Immature natural killer cell (primary cell): ENCODE results near the gene GALNT15. TPM values are rescaled to one million over a fixed set of nuclear protein-coding genes. Genes with fewer than 3 reads are reported as not detected.

Experiments used
- DNase-seq, 3 donors: peaks; one replicate each; pipeline ENCODE4 v3.0.0; 2022; ENCODE audit warnings: mixed read lengths in 1 of 3
- H3K27ac Mint-ChIP-seq, 6 donors: one replicate each; pipeline ENCODE4 v1.8.0; 2020; ENCODE audit warnings: mixed read lengths in 6 of 6, mild to moderate bottlenecking in 5 of 6, inconsistent platforms in 4 of 6, moderate library complexity in 3 of 6
- H3K27me3 Mint-ChIP-seq, 3 donors: one replicate each; pipeline ENCODE4 v1.8.0; 2020 to 2021; ENCODE audit warnings: low read depth in 3 of 3, mild to moderate bottlenecking in 3 of 3, mixed read lengths in 3 of 3, moderate library complexity in 3 of 3, inconsistent platforms in 1 of 3
- H3K36me3 Mint-ChIP-seq, 3 donors: one replicate each; pipeline ENCODE4 v1.8.0; 2020; ENCODE audit warnings: mixed read lengths in 3 of 3, inconsistent platforms in 2 of 3, mild to moderate bottlenecking in 2 of 3
- H3K4me1 Mint-ChIP-seq, 2 donors: one replicate each; pipeline ENCODE4 v1.8.0; 2020; ENCODE audit warnings: inconsistent platforms in 2 of 2, mild to moderate bottlenecking in 2 of 2, mixed read lengths in 2 of 2, moderate library complexity in 1 of 2
- H3K4me3 Mint-ChIP-seq, 5 donors: one replicate each; pipeline ENCODE4 v1.8.0; 2020; ENCODE audit warnings: mild to moderate bottlenecking in 5 of 5, mixed read lengths in 5 of 5, inconsistent platforms in 3 of 5, moderate library complexity in 3 of 5
- H3K9me3 Mint-ChIP-seq, 6 donors: one replicate each; pipeline ENCODE4 v1.8.0; 2020; ENCODE audit warnings: mild to moderate bottlenecking in 6 of 6, mixed read lengths in 6 of 6, inconsistent platforms in 4 of 6, moderate library complexity in 3 of 6
- polyA plus RNA-seq, 3 donors: library from polyadenylated mRNA; unstranded; fragments of 300-500 nt; fragmentation: Illumina TruSeq; gene quantifications; one replicate each; pipeline ENCODE4 v1.2.3, GENCODE V29; 2021

Gene GALNT15
- polyA plus RNA-seq, 3 donors from 2014 or later: not detected

DNA sequence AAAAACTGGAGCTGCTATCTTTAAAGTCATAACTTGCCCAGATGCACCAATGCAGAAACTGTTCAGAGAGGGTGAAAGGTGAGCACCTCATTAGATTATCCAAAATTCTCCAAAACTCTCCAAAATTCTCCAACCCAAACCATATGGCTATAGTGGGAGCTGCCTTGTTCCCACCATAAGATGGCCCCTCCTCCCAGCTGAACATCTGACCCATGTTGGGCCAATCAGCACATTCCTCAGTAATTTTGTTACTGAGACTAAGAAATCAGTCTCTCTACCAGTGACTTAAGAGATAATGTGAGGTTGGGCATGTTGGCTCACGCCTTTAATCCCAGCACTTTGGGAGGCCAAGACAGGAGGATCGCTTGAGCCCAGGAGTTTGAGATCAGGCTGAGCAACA, 57.5 kb downstream of the GALNT15 start:
- Mint-ChIP-seq H3K27ac (no peak overlapping the region), H3K4me1 (no peaks in the 10 kb centered on the region), H3K27me3 (peaks cover 0 to 8% (median 5%) of the 10 kb centered on the region in 3 donors), H3K4me3 (no peak overlapping the region), H3K9me3 (no peaks in the 10 kb centered on the region), H3K36me3 (no peaks in the 10 kb centered on the region)
- DNase-seq: no peak

DNA sequence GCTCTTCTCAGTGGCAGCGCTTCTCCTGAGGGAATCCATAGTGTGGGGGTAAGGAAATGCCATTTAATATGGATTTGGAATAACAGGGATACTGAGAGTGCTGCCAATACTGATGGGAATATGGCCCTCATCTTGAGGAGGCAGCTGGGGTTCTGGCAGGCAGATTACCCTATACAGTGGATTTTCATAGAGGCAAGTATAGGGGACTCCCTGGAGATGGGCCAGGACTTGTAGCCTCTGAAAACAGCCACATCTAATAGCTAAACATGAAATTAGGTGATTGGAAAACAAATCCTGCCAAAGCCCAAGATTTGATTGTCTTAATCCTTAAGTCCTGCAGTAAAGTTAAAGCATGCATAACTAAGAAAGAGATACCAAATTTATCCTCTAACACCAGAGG, 59.3 kb downstream of the GALNT15 start:
- Mint-ChIP-seq H3K4me3 (no peak overlapping the region), H3K27ac (no peak overlapping the region), H3K27me3 (peaks cover 2 to 8% (median 5%) of the 10 kb centered on the region in 3 donors), H3K4me1 (no peaks in the 10 kb centered on the region), H3K9me3 (no peaks in the 10 kb centered on the region), H3K36me3 (no peaks in the 10 kb centered on the region)
- no peak for DNase-seq

DNA sequence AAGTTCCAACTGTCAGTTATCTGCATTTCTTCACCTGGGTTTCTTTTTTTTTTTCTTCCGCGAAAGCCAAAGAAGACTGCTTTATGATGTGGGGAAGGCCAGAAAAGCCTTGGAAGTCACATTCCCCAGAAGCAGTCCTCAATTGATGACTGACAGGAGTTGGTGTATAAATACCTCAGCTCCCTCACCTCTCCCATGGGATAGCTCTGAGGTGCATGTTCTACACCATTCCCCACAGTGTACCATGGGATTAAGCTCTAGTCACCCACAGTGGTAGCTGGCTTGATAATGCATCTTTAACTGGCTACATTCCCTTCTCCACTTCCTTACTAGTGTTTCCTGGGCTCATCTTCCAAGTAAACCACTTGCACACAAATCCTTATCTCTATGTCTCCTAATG, 59.8 kb downstream of the GALNT15 start:
- H3K4me1 Mint-ChIP-seq: no peaks in the 10 kb centered on the region
- DNase-seq: no peak

GRCh38 chr3:16236030-16236639, 61.7 kb downstream of the GALNT15 start:
- H3K4me1 Mint-ChIP-seq: no peaks in the 10 kb centered on the region
- peaks cover 0 to 4% (median 2%) of the 10 kb centered on the region in 3 donors for H3K27me3 Mint-ChIP-seq
- H3K36me3 Mint-ChIP-seq: peaks cover 0 to 3% (median 0%) of the 10 kb centered on the region in 3 donors
- no peaks in the 10 kb centered on the region for H3K9me3 Mint-ChIP-seq
- DNase-seq: no peak
- H3K4me3 Mint-ChIP-seq: no peak overlapping the region
- H3K27ac Mint-ChIP-seq: no peak overlapping the region

More for the DNA sequence above, 59.8 kb downstream of the GALNT15 start:
- H3K4me3 Mint-ChIP-seq: no peak overlapping the region
- no peaks in the 10 kb centered on the region for H3K9me3 Mint-ChIP-seq
- H3K36me3 Mint-ChIP-seq: no peaks in the 10 kb centered on the region
- H3K27me3 Mint-ChIP-seq: peaks cover 2 to 8% (median 5%) of the 10 kb centered on the region in 3 donors
- no peak overlapping the region for H3K27ac Mint-ChIP-seq

GRCh38 chr3:16236856-16237393, 62.4 kb downstream of the GALNT15 start:
- no peak overlapping the region for H3K4me3 Mint-ChIP-seq
- DNase-seq: no peak

GRCh38 chr3:16239086-16239770, 64.7 kb downstream of the GALNT15 start:
- Mint-ChIP-seq H3K4me1 (no peaks in the 10 kb centered on the region), H3K27me3 (peaks cover 0 to 2% (median 2%) of the 10 kb centered on the region in 3 donors), H3K4me3 (no peak overlapping the region), H3K36me3 (peaks cover 0 to 3% (median 0%) of the 10 kb centered on the region in 3 donors), H3K27ac (no peak overlapping the region), H3K9me3 (no peaks in the 10 kb centered on the region)
- no peak for DNase-seq

More at GRCh38 chr3:16236856-16237393, 62.4 kb downstream of the GALNT15 start:
- H3K9me3 Mint-ChIP-seq: no peaks in the 10 kb centered on the region
- no peaks in the 10 kb centered on the region for H3K4me1 Mint-ChIP-seq
- H3K27me3 Mint-ChIP-seq: peaks cover 0 to 3% (median 2%) of the 10 kb centered on the region in 3 donors
- no peak overlapping the region for H3K27ac Mint-ChIP-seq
- H3K36me3 Mint-ChIP-seq: peaks cover 0 to 3% (median 0%) of the 10 kb centered on the region in 3 donors

DNA sequence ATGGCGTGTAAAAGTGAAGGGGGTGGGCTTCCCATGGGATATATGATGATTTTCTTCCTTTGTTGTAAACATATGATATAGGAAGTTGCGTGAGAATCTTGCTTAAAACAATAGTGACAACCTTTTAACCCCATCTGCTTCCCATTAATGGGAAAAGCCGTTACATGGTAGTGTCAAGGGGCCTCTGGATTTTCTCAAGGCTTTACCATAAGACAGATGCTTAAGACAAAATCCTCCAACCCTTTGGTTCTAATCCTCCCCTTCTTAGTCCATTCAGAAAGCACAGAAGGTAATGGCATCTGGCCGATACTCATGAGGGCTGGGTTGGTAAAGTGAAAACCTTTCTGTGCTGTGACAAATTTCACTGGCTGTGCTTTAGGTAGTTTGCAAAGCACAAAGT, 65.3 kb downstream of the GALNT15 start:
- no peaks in the 10 kb centered on the region for H3K9me3 Mint-ChIP-seq
- H3K4me1 Mint-ChIP-seq: no peaks in the 10 kb centered on the region
- no peak overlapping the region for H3K27ac Mint-ChIP-seq
- H3K36me3 Mint-ChIP-seq: peaks cover 0 to 3% (median 0%) of the 10 kb centered on the region in 3 donors
- H3K4me3 Mint-ChIP-seq: no peak overlapping the region
- H3K27me3 Mint-ChIP-seq: peaks cover 0 to 2% (median 2%) of the 10 kb centered on the region in 3 donors
- DNase-seq: no peak

DNA sequence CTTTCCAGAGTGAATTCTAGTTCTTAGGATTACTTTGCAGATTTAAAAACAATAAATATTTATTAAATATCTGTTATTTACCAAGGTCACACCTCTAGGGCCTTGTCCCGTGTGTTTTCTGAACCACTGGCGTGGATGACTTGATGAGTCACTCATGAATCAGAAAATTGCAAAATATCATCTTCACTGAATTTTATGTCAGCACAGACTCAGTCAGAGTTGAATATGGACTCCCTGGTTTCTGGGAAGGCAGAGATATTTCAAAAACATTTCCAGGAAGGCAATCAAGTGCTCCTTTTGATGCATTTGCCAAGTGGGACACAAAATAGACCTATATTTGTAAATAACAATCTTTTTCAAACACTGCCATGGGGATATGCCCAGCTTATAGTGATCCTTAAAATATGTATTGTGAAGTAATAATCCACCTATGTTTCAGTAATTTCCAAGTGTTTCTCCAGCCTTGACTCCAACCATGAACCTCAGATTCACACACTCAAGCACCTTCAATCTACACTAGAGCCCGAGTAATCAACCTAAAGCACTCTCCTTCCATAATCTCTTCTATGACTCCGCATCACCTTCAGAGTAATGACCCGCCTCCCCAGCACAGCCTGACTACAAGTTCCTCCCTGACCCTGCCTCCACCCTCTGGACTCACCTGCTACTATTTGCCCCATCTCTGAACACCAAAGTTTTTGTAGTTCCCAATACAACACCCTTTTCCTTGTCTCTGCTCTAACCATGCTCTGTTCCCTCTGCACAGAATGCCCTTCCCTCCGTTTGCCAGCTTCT, 65.9 kb downstream of the GALNT15 start:
- H3K27ac Mint-ChIP-seq: peak overlapping the region in 1 of 6 donors; percentile 17
- H3K9me3 Mint-ChIP-seq: no peaks in the 10 kb centered on the region
- no peaks in the 10 kb centered on the region for H3K4me1 Mint-ChIP-seq
- peaks cover 0 to 3% (median 0%) of the 10 kb centered on the region in 3 donors for H3K36me3 Mint-ChIP-seq
- peaks cover 0 to 2% (median 2%) of the 10 kb centered on the region in 3 donors for H3K27me3 Mint-ChIP-seq
- DNase-seq: no peak
- no peak overlapping the region for H3K4me3 Mint-ChIP-seq

DNA sequence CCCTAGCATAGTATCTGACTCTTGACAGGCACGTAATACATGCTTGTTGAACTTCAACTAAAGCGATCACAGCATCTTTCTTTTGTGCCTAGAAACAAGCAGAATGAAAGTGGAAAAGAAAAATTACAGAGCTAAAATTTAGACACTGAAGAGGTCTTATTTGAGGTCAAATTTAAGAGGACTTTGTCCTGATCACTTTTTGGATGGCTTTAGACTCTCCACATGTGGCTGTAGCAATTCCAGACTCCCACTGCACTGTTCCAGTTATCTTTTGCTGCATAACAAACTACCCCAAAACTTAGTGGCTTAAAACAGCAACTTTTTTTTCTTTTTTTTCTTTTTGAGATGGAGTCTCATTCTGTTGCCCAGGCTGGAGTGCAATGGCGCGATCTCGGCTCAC, 66.7 kb downstream of the GALNT15 start:
- DNase-seq: no peak
- H3K4me1 Mint-ChIP-seq: no peaks in the 10 kb centered on the region
- H3K27ac Mint-ChIP-seq: no peak overlapping the region
- peaks cover 0 to 3% (median 0%) of the 10 kb centered on the region in 3 donors for H3K36me3 Mint-ChIP-seq
- H3K9me3 Mint-ChIP-seq: no peaks in the 10 kb centered on the region
- H3K4me3 Mint-ChIP-seq: no peak overlapping the region
- peaks cover 0 to 2% (median 2%) of the 10 kb centered on the region in 3 donors for H3K27me3 Mint-ChIP-seq

DNA sequence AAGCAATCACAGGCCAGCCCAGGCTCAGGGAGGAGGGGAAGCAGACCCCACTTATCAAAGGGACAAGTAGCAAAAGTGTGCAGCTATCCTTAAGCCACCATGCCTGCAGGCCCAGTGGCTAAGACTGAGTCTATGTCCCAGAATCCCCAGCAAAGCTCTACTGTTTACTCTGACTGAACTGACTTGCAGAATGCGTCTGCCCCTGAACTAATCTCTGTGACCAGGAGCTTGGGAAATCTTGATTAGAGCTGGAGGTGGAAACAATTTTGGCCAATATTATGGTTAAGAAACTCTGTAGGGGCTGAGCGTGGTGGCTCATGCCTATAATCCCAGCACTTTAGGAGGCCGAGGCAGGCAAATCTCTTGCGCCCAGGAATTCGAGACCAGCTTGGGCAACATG, 67.7 kb downstream of the GALNT15 start:
- Mint-ChIP-seq H3K4me1 (peaks cover 3 to 5% of the 10 kb centered on the region in 2 donors), H3K27me3 (peaks cover 0 to 2% (median 2%) of the 10 kb centered on the region in 3 donors), H3K9me3 (no peaks in the 10 kb centered on the region), H3K36me3 (peaks cover 0 to 3% (median 0%) of the 10 kb centered on the region in 3 donors), H3K4me3 (no peak overlapping the region), H3K27ac (no peak overlapping the region)
- no peak for DNase-seq

GRCh38 chr3:16243706-16244490, 69.4 kb downstream of the GALNT15 start:
- Mint-ChIP-seq H3K4me1 (peaks cover 4 to 9% of the 10 kb centered on the region in 2 donors), H3K4me3 (no peak overlapping the region), H3K9me3 (no peaks in the 10 kb centered on the region), H3K27me3 (peaks cover 0 to 4% (median 4%) of the 10 kb centered on the region in 3 donors), H3K36me3 (peaks cover 0 to 3% (median 0%) of the 10 kb centered on the region in 3 donors), H3K27ac (no peak overlapping the region)
- DNase-seq: no peak

DNA sequence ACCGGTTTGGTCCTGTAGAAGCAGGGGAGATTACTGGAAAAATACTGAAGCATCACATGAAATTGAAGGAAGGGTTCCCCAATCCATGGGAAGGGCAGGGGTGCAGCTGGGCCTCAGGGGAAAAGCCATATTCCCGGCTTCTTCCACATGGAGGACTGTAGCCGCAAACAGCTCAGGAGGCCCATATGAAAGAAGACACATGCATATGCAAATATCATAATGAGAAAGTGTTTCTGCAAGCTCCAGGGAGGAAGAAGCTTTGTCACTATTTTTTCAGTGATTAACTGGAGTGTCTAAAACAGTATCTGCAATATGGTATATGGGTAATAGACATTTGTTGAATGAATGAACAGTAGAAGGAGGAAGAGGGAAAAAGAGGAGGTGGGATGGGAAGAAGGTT, 71.1 kb downstream of the GALNT15 start:
- Mint-ChIP-seq H3K4me1 (peaks cover 4 to 9% of the 10 kb centered on the region in 2 donors), H3K27me3 (peaks cover 0 to 4% (median 4%) of the 10 kb centered on the region in 3 donors), H3K4me3 (no peak overlapping the region), H3K27ac (no peak overlapping the region), H3K9me3 (no peaks in the 10 kb centered on the region), H3K36me3 (peaks cover 0 to 3% (median 0%) of the 10 kb centered on the region in 3 donors)
- DNase-seq: no peak
